ENCODE data around the gene GINS2.

Gene GINS2

DNA sequence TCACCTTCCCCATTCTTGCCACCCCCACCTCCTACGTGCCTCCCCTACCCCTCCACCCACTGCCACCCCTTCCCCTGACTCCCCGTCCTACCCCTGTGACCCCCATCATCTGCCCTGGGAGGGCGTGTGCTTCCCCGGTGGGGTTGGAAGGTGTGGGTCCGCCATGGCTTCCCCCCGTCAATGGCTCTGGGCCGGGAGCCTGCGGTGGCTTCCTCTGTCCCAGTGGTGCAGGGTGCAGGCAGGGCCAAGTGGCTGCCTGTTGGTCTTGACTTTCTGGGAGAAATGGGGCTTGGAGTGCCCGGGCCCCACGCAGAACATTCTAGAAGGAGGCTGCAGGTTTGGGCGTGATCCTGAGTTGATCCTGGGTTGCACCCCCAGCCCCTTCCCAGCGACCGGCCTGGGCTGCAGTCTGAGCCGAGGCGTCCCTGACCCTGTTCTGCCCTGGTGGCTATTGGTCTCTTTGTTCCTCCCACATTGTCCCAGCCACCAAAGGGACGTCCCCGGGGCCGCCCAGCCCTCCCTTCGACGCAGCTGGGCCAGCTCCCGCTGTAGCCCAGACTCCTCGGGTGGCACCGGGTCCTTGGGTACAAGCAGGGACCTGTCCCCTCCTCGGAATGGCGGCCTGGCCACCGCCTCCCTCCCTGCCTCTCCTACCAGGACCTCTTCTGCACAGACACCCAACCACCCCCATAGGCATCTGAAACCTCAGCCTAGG is 49.9 kb downstream of the GINS2 start:
- no peak for DNase-seq

DNA sequence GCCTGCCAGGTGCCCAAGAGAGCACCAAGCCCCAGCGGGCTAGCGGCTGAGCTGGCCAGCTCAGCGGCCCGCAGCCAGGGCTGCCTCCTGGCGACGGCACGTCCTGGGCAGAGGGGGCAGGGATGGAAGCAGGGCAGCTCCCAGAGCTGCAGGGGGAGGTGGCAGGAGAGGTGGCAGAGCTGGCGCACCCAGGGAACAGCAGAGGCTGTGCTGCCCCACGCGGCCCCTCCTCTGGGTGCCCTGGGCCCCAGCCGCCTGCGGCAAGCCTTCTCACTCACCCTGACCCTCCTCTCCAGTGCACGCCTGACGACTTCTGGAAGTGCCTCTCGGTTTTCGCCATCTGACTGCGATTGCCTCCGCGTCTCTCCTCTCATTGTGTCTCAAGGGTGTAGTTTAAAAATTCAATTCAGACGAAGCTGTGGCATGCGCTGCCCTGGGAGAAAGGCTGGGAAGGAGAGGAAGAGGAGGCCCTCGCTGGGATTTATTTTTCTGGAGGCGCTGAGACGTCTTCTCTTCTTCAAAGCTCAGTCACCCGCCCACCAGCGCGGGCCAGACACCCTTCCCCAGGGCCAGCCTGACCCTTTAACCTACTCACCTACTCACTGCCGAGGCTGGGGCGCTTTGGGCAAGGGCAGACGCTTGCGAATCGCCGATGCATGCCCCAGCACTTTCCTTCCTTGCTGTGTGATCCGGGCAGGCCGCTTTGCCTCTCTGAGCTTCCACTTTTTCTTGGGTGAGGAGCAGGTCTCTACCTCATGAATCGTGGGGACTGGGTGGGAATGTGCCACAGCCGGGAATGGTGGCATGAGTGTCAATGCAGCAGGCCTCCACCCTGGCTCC is 50.7 kb downstream of the GINS2 start:
- DNase-seq: no peak

DNA sequence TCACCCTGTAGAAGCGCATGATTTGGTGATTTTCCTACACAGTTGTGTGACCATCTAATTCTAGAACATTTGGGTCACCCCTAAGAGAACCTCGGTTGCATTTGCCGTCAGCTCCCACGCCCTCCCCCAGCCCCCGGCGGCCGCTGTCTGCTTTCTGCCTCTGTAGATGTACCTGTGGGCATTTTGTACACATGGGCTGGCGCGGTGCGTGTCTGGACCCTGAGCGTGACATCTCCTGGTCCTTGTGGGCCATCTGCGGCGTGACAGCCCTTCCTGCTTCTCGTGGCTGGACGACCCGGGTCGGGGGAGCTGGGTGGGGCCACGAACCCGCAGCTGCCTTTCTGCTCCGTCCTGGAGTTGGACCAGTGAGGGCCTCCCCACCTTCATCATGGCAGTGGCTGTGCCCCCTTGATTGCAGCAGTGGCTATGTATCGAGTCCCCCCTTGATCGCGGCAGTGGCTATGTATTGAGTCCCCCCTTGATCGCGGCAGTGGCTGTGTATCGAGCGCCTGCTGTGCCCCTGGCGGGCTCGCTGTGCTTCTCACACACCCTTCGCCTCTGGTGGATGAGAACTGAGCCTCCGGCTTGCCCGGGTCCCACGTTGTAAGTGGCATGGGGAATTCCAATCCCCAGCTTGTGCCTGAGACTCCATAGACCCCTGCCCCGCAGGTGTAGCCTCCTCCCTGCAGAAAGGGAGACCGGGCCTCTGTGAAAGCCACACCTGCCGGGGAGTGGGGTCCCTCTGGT is 51.5 kb downstream of the GINS2 start:
- no peak for DNase-seq

DNA sequence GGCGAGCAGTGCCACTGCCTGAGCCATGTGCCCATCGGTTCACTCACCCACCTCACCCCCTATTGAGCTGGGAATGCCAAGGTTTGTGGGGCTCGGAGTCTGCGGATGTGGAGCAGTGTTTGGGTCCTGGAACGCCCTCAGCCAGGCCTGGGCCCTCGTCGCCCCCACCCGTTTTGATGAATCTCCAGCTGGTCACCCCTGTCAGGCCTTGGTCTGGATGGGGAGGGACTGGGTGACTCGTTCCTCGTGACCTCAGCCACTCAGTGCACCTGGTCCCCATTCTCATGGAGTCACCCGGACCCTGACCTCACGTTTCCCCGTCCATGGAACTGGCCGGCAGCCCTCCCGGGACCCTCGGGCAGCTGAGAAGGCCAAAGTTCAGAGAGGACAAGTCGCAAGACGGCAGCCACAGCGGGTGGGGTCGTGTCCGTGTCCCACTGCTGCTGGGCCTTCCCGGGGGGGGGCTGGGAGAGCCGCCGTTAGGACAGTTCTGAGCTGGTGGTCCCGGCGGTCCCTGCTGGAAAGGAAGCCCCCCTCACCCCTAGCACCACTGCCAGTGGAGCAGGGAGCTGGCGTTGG is 52.4 kb downstream of the GINS2 start:
- DNase-seq: no peak

DNA sequence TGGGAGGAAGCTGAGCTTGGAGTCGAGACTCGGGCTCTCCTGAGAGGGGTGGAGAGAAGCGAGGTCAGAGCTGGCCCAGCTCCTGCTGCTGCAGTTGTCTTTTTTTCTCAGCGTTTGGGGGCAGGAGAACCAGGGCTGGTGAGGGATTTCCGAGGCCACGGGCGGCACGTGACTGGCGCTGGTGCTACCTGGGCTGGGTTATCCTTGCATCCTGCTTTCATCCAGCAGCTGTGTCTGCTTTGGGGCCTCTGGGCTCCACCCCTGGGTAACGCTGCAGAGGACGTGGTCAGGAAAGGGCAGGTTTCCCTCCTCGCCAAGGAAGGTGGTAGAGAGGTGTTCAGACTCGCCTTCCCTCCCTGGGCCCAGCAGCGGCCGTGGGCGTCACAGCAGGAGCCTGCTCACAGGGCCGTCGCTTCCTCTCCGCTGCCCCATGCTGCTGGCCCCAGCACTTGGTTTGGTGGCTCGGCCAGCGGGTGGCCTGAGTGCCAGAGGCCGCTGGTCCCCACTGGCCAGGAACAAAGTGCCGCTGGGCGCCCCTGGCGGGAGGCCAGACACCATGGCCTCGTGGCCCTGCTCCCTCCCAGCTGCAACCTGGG is 53.1 kb downstream of the GINS2 start:
- DNase-seq: no peak

DNA sequence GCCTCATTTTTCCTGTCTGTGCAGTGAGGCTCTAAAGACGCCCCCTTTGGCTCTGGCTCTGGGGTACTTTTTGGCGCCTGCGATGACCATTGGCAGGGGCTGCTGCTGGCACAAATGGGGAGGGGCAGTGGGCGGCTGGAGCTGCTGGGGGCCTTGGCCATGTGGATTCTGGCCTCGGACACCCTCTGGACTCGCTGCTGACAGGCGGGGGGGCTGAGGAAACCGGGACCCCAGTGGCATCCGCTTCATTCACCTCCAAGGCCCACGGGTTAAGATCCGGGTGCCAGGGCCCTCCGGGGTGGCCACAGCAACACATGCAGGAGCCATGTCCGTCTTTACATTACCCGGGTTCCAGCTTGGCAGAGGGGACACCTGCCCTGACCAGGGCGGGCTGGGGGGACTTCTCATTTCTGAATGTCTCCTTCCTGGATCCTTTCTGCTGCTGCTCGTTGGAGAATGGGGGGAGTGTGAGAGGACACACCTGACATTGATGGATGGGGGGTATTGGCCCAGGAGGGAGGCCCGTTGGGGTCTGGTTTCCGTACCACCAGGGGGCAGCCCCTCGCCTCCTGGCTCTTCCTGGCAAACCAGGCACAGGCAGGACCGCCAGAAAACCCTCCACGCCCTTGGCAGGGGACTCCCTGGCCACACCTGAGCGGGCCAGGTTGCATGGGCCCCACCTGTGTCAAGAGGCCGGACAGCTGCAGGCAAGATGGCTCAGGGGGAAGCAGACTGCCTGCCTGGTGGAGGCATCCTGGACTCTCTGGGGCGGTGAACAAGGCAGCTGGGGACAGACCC is 53.8 kb downstream of the GINS2 start:
- DNase-seq: no peak

DNA sequence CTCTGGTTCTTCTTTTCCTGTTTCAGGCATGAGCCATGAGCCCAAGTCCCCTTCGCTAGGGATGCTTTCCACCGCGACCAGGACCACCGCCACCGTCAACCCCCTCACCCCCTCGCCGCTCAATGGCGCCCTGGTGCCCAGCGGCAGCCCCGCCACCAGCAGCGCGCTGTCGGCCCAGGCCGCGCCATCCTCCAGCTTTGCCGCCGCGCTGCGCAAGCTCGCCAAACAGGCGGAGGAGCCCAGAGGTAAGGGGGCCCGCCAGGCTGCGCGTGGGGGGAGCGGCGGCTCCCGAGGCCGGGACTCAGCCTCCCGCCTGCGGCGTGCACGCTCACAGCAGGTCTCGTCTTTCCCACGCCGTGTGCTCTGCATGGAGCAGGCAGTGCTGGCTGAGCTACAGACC is 54.9 kb downstream of the GINS2 start:
- DNase-seq: no peak

DNA sequence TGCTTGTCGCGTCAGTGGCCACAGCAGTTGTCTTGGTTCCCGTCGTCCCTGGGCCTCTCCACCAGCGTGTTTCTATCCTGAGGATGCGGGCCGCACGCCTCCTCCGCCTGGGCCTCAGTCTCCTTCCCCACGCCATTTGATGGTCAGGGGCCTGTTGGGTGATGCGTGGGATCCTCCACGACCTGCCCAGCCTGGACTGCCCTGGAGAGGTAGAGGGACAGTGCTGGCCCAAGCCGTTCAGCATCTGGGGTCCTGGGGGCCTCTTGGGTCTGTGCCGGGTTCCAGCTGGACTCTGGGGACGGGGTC is 55.4 kb downstream of the GINS2 start:
- DNase-seq: no peak

DNA sequence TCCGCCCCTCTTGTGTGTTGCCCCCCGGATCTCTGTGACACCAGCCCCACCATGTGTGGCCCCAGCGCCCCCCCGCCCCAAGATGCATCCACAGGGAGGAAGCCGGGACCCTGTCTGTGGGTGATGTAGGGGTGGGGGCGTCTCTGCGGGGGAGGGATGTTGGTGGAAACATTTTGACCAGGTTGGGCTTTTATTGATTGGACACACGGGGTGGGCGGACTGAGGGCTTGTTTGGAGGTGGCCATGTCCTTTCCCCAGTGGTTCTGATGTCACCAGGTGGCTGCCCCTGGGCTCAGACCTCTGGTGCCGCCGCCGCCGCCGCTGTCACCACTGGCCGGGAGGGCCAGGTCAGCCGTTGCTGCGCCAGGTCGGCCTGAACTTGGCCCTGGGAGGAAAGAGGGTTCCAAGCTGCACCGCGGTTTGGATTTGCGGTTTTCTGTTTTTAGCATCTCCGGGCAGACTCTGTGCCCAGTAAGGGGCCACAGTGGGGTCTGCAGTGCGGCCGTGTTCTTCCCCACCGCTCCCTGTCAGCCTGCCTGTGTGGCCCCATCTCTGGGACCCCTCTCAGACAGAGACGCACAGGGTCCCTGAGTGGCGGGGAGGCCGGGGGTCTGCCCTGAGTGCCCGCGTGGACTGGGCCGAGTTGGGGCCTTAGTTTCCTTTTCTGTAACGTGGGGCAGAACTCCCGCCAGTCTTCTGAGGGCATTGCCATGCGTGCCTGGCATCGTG is 55.9 kb downstream of the GINS2 start:
- DNase-seq: no peak

DNA sequence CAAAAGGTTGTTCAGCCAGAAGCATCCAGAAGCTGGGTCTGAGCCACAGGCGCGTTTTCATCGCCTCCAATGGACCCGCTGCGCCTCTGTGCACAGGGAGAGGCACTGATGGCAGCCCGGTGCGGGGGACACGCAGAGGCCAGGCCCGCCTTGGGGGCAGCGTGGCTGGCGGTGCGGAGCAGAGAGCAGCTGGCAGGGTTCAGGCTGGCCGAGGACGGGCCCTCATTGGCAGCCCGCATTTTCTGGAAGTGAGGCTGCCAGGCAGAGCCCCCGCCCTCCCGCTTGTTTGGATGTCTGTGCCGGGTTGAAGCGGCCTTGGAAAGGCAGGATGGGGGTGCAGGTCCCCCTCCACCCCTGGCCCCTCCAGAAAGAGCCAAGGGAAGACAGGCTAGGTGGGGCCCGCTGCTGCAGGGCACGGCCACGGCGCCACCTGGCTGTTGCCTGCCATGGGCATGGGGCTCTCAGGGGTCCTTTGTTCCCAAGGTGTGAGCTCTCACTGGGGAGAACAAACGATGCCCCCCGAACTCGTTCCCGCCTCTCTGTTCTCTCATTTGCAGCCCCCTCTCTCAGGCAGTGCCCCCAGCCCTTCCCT is 56.9 kb downstream of the GINS2 start:
- no peak for DNase-seq

DNA sequence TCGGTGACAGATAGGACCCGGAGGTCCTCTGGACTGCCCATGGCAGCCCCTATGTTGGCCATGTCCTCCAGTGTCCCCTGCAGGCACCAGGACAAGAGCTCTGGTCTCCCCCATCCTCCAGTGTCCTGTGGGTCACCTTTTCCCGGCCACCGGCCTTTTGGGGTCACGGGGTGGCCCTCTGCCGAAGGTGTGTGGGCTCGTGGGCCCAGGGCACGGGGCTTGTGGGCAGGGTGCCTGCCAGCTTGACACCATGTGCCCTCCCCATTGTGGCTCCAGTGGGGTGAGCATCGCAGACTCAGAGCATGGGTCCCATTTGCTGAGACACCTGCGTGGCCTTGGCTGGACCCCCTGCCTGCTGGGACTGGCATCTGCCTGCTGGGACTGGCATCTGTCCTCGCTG is 57.5 kb downstream of the GINS2 start:
- no peak for DNase-seq

DNA sequence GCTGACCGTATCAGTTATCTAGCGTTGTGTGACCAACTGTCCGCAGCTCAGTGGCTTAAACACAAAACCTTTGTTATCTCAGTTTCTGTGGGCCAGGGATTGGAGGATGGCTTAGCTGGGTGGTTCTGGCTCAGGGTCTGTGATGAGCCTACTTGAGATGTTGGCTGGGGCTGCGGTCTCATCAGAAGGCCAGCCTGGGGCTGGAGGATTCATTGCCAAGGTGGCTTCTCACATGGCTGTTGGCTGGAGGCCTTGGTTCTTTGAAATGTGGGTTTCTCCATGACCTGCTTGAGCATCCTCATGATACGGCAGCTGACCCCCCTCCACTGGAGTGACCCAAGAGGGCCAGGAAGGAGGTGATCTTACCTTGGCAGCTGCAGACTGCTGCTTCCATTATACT is 58.9 kb downstream of the GINS2 start:
- DNase-seq: no peak

DNA sequence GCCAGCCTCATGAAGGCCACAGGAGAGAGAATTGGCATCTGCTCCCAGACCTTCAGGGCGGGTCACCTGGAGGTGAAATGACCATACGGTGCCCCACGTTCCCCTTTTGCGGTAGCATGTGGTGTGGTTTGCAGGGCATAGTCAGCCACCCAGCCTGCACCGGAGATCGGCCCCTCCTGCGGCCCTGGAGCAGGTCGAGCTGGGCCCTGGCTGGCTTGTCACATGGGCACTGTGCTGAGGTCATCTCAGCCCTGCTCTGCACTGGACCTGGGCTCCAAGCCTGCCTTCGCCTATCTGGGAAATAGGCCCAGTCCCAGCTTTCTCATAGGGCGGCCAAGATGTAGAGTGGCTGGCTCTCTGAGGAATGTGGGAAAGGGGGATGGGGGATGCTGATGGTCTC is 59.4 kb downstream of the GINS2 start:
- no peak for DNase-seq

DNA sequence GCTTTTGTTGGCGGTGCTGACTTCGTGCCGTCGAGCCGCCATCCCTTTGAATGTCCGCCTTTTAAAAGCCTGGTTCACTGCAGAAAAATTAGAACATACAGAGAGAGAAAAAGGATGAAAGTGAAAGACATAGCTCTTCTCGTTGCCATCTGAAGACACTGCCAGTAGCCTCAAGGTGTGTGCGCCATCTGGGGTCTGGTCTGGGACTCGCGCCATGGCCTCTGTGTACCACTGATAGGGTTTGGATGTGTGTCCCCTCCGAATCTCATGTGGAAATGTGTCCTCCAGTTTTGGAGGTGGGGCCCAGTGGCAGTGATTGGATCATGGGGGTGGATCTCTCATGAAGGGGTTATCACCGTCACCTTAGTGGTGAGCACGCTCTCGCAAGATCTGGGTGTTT is 60.1 kb downstream of the GINS2 start:
- DNase-seq: no peak

DNA sequence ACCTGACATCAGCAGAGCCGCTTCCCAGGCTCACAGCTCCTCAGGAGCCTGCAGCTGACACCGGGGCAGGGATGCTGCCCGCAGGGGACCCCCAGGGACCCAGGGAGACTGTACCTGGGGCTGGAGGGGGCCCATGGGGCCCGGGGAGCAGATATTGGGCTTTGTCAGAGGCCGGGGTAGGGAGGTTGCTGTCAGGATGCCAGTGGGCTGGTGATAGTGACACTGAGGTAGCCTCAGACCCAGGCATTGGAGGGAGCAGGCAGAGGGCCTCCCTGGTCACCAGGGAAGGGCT is 60.5 kb downstream of the GINS2 start:
- DNase-seq: no peak

DNA sequence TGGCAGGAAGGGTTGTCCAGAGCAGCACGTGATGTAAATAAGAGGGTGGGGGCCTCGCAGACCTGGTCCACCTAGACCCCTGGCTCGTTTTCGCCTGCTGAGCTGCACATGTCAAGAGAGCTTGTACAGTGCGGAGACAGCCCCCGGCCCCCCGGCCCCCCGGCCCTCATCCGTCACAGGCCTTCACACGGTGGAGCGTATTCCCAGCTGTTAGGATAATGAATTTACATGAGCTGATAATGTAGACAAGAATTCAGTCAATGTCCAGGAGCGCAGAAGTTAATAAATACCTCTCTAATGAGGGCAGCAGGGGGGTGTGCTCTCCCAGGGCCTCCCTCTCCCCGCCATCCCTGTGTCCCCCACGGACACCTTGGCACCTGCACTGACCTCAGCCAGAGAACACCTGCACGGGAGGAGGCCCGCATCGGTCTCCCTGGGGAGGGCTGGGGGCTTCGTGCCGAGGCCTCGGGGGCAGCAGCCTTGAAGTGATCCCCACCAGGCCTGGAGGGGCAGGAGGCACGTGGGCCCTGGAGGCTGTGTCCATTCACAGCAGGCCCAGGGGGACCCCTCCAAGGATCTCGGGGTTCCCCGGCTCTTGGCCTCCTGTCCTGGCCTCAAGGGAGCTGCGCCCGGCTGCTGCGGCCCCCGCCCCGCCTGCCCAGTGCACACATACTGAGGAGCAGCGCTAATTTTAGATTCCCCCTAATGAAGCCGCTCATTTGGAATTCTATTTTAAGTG is 61.1 kb downstream of the GINS2 start:
- no peak for DNase-seq

DNA sequence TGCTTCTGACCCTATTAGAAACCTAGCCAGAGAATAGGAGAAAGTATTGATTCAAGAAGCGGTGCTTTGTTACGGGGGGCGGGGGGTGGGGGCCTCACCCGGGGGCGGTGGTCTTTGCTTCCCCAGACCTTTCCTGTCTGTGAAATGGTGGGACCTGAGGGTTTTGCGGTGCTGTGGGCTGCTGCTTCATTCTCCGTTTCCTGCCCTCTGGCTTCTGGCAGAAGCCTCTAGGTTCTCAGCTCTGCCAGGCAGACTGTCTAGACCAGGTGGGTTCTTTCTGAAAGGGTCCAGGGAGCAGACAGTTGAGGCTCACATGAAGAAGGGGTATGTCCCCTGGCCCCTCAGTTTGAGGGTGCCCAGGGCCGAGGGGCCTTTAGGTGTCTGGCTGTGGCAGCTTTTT is 61.7 kb downstream of the GINS2 start:
- no peak for DNase-seq
